NCI-H1417 (cell line): Measurements from ENCODE around the gene MME.
"Not testable (repeated sequence)": the region's sequence is repeated elsewhere in the genome, so short reads cannot be mapped to it uniquely, and the experiment has no call there.

Source experiments
- DNase-seq, 3 experiments: peaks; one replicate each; lab custom pipeline; 2025; lab: John Stamatoyannopoulos, UW

The MME gene

GRCh38 chr3:155084567-155084966, 4.4 kb downstream of the MME start:
- DNase-seq, result no peak

GRCh38 chr3:155086051-155086450, 5.9 kb downstream of the MME start:
- no peak for DNase-seq

GRCh38 chr3:155088706-155089345, 8.7 kb downstream of the MME start:
- DNase-seq, result no peak

- no peak for DNase-seq
Measured at GRCh38 chr3:155089495-155089894, 9.4 kb downstream of the MME start.

- DNase-seq, result peak in 2 of 3 experiments; percentile 67 to 87
Measured at GRCh38 chr3:155093261-155093660, 13.1 kb downstream of the MME start.

- DNase-seq, result no peak
Measured at GRCh38 chr3:155096303-155097008, 16.3 kb downstream of the MME start.

- no peak for DNase-seq
Measured at GRCh38 chr3:155097009-155097349, 16.9 kb downstream of the MME start.

GRCh38 chr3:155101398-155101797, 21.3 kb downstream of the MME start:
- no peak for DNase-seq

- no peak for DNase-seq
Measured at GRCh38 chr3:155102329-155102728, 22.2 kb downstream of the MME start.

GRCh38 chr3:155103686-155104085, 23.6 kb downstream of the MME start:
- DNase-seq, result no peak

- DNase-seq, result no peak
Measured at GRCh38 chr3:155106119-155106518, 26.0 kb downstream of the MME start.

- no peak for DNase-seq
Measured at GRCh38 chr3:155110022-155110421, 29.9 kb downstream of the MME start.

GRCh38 chr3:155110996-155111901, 31.1 kb downstream of the MME start:
- DNase-seq, result no peak

GRCh38 chr3:155111971-155112370, 31.9 kb downstream of the MME start:
- DNase-seq, result no peak

GRCh38 chr3:155112661-155113389, 32.7 kb downstream of the MME start:
- DNase-seq, result no peak

GRCh38 chr3:155124745-155125144, 44.6 kb downstream of the MME start:
- not testable (repeated sequence) for DNase-seq

GRCh38 chr3:155129396-155129795, 49.3 kb downstream of the MME start:
- DNase-seq, result no peak

- no peak for DNase-seq
Measured at GRCh38 chr3:155130001-155130400, 49.9 kb downstream of the MME start.

- DNase-seq, result no peak
Measured at GRCh38 chr3:155131104-155131503, 51.0 kb downstream of the MME start.

GRCh38 chr3:155134311-155134710, 54.2 kb downstream of the MME start:
- not testable (repeated sequence) for DNase-seq

GRCh38 chr3:155135003-155135402, 54.9 kb downstream of the MME start:
- no peak for DNase-seq

GRCh38 chr3:155138677-155139076, 58.6 kb downstream of the MME start:
- no peak for DNase-seq
